AG09319 (cell line): Measurements from ENCODE around the gene DCAF10.
A peak's percentile ranks its signal among the peaks of the same experiment; 100 is the strongest.

ENCODE experiments used
- DNase-seq: peaks from one replicate; pipeline ENCODE4 v3.0.0-alpha.2; 2010; ENCODE audit warnings: low read depth; ENCODE audit errors: extremely low read depth
- TF ChIP-seq, protein P1 (sequence below): IDR thresholded peaks from 2 replicates; pipeline ENCODE4 v1.5.1; 2011; ENCODE audit warnings: low read depth, mild to moderate bottlenecking, inconsistent platforms, low read length, moderate library complexity

The DCAF10 gene

DNA sequence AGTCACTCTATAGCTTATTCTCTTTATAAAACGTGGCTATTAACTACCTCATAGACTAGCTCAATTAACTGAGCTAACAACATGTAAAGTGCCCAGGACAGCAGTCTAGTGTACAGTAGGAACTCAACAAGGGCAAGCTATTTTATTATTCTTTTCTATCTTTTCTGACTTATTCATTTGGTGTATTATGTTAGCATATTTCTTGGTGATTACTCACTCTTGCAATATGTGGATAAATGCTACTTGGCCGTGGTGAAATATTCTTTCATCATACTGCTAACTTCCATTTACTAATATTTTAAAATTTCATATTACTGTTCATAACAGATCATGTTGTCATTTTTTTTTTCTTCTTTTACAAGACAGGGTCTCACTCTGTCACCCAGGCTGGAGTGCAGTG is 98.4 kb downstream of the DCAF10 start:
- TF ChIP-seq, protein P1, sequence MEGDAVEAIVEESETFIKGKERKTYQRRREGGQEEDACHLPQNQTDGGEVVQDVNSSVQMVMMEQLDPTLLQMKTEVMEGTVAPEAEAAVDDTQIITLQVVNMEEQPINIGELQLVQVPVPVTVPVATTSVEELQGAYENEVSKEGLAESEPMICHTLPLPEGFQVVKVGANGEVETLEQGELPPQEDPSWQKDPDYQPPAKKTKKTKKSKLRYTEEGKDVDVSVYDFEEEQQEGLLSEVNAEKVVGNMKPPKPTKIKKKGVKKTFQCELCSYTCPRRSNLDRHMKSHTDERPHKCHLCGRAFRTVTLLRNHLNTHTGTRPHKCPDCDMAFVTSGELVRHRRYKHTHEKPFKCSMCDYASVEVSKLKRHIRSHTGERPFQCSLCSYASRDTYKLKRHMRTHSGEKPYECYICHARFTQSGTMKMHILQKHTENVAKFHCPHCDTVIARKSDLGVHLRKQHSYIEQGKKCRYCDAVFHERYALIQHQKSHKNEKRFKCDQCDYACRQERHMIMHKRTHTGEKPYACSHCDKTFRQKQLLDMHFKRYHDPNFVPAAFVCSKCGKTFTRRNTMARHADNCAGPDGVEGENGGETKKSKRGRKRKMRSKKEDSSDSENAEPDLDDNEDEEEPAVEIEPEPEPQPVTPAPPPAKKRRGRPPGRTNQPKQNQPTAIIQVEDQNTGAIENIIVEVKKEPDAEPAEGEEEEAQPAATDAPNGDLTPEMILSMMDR, result no peak
- DNase-seq, result no peak

DNA sequence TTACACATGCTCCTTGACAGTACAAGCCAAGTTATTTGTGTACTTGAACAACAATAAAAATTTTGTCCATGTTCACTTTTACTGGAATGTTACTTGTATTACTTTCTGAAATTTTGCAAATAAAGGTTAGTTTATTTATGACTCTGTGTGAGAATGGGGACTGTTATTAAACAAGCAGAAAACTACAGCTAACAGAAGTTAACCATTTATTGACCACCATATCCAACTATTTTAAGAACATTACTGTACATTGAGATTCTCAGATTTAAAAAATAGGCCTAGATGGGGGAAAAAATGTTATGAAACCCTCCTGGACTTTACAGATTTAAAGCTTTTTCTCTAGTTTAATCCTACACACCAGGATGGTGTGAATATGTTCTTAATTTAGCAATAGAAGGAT is 101.5 kb downstream of the DCAF10 start:
- no peak for DNase-seq
- TF ChIP-seq, protein P1, result no peak

DNA sequence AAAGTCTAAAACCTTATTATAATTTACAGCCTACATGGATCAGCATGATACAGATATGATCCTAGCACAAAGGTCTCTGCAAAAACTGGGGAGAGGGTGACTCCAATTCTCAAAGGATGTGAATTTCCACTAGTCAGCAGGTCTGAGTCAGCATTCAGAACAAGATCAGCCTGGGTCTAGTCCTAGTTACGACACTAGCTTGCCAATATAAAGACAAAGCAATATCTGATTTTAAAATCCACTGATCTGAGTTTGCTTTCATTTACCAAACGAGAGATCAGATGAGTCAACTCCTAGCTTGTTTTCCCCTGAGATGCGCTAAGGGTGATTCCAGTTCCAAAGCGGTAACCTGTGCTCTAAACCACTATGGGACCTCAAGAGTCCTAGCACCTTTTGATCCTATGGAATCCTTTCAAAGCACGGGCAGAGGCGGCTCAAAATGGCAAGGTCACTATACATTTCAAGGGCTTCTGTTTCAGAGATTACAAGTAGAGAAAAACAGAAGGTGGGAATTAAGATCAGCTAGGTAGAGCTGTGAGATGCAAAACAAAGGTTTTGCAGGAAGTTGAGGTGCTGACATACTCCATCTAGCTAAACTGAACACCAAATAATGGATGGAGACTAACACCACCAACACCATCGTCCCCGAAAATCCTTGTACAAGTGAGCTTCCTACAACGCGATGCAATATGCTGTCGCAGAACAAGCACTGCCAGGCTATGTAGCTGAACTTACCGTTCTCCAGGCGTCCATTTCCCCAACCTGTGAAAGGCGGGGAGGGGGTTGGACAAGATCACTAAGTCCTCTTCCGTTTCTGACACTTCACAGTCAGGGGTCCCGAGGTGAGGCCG is 102.4 kb downstream of the DCAF10 start:
- TF ChIP-seq, protein P1, result no peak
- no peak for DNase-seq

DNA sequence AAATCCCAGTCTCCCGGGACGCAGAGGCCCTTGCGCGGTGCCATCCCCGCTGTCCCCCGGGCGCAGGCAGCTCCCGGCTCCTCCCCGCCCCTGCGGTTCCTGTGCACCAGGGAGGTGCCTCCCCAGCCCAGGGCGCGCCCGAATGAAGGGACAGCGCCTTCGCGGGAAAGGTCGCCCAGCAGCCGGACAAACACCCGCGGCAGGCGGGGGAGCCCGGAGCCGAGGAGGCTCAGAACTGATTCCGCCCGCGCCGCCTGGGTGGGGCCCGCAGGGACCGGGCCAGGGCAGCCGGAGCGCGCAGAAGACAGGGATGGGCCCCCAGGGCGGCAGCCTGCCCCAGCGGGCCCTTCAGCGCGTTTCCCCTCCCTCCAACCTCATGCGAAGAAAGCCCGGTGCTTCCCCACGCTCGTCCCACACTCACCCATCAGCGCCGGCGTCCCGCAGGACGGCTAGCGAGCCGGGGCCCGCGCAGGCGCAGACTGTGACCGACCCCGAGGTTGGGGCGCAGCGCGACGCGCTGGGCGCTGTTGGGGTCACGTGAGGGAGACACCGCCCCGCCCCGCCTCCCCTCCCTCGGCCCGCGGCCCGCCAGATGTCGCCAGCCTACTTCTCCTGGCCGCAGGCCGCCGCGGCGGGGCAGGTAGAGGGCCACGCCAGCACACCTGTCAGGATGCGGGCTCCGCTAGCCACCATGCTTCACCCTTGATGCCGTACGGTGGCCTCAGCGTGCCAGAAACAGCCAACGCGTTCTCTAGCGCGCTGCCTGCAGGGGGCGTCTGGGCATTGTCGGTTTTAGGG is 103.2 kb downstream of the DCAF10 start, which contains the start of gene SLC25A51:
TSS of gene SLC25A51 (minus strand) at position 481 of the 798 bp plus-strand sequence. CDS start 15,577 bp downstream, outside the sequence.
- TF ChIP-seq, protein P1, result peak; percentile 96
- peak; percentile 79 for DNase-seq

DNA sequence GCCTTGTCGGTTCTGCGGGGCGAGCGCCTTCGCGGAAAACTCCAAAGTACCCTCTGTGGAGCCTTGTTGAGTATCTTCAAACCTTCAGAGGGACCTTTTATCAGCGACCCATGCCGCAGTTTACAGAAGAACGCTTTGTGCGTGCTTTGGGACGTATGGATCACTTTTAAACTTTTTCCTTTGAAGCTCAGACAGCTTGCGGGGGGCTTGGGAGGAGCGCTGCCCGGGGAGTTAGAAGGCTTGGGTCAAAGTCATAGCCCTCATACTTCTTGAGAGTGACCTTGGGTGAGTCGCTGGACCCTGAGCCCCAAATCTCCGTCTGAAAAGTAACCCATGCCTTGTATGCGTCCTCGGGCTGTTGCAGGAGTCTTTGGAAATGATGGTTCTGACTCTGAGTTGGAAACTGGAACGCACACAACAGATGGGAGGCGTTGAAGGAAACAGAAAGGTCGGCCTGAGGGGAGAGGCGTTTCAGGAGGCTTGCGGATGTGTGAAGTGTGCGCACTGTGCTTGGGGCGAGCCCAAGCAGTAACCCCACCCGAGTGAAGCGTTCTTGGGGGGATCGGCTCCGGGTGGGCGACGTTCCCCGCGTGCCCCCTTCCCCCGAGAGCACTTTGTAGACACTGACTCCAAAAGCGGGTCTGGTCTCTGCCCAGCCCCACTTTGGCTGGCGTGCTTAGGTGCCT is 104.0 kb downstream of the DCAF10 start:
- DNase-seq, result no peak
- TF ChIP-seq, protein P1, result no peak

DNA sequence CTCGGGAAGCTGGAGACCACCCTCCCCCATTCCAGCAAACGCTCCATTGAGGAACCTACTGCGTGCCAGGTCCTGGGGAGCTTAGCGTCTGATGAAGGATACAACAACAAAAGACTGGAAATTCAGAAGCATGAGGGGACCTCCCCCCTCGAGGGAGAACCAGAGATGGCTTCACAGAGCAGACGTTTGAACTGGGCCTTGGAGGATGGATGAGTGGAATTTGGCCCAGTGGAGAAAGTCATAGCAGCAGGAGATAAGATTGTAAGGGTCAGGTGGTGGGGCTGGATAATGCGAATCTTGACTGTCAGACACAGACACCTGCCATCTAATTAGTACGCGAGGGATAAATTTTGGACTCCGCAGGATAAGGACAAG is 104.5 kb downstream of the DCAF10 start:
- no peak for DNase-seq
- TF ChIP-seq, protein P1, result no peak
